ENCODE measurements around the gene FHIP1B.

GRCh38 chr11:6263662-6264061, 29.2 kb upstream of the FHIP1B start:
- no peak for TF ChIP-seq REST (IDR thresholded peaks at IDR 0.05; ENCODE audit: borderline replicate concordance)
- no peak for TF ChIP-seq SMC3 (conservative IDR thresholded peaks at IDR 0.05; ENCODE audit: poor library complexity)
- TF ChIP-seq CTCF (IDR thresholded peaks at IDR 0.05; ENCODE audit: poor library complexity, severe bottlenecking), result no peak
- TF ChIP-seq MXI1 (conservative IDR thresholded peaks at IDR 0.05; ENCODE audit: poor library complexity, severe bottlenecking), result no peak

All from neural cell (in vitro differentiated cells).